Activated CD8-positive, alpha-beta memory T cell treated with anti-CD3 and anti-CD28 coated beads, Interleukin-2, amount 50 U/mL, for 24 hours (primary cell): ENCODE measurements around the gene PAGE1.
"Not testable (repeated sequence)": the region's sequence is repeated elsewhere in the genome, so short reads cannot be mapped to it uniquely, and the experiment has no call there.

Experiments used
- DNase-seq: peaks from one replicate; pipeline ENCODE4 v3.0.0-alpha.2; 2020; ENCODE audit errors: extremely low read depth

Gene PAGE1

GRCh38 chrX:49695276-49696180 lies at the start of gene PAGE1:
PAGE1 (minus strand) TSS chrX:49695984; CDS start chrX:49694770, 1,214 bp downstream.
- DNase-seq, result no peak

GRCh38 chrX:49741501-49741900 lies 45.7 kb upstream of the PAGE1 start:
- DNase-seq, result not testable (repeated sequence)

DNA sequence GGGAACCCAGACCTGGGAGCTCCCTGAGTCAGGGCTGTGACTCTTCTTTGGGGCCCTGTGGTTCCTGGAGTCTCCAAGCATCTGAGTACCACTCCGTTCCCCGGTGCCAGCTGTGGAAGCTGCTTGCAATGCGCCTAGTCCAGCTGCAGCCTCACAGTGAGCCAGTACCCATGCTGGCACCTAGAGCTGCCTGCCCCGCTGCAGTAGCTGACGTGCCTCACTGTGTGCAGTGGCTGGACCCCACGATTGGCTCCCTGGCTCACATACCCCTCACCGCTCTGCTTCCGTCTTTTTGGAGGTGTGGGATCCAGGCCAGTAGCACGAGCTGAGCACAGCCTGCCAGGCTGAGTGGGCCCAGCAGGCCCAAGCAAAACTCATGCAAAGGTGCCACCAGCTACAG lies 32.1 kb upstream of the PAGE1 start:
- no peak for DNase-seq

DNA sequence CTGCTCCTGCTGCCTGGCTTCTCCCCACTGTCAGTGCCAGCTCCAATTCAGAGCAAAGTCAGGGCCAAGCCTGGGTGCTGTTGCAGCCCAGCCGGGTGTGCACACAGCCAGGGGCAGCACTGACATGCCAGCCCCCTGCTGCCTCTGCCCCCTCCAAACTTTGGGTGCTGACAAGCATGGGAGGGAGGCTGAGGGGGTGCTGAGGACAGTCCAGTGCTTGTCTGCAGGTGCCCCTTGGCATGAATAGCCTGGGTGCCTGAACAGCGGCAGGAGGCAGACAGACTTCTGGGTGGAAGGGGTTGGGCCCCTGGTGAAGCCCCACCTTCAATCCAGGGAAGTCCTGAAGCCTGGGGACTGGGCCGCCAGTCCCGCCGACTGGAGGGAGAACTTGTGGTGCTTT lies 31.2 kb upstream of the PAGE1 start:
- DNase-seq, result no peak

- no peak for DNase-seq
Observed at GRCh38 chrX:49725923-49726904, 30.4 kb upstream of the PAGE1 start.

DNA sequence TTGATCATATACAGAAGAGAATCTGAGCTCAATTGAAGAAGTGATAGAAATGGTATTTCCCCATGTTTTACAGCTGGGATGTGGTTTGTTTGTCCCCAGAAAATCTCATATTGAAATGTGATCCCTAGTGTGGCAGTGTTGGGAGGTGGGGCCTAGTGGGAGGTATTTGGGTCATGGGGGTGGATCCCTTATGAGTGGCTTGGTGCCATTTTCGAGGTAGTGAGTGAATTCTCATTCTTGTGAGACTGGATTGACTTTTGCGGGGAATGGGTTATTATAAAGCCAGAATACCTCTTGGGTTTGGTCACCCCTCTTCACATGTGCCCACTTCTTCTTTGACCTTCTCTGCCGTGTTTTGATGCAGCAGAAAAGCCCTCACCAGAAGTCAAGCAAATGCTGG lies 29.6 kb upstream of the PAGE1 start:
- DNase-seq, result no peak

- not testable (repeated sequence) for DNase-seq
Observed at GRCh38 chrX:49720106-49720505, 24.3 kb upstream of the PAGE1 start.

GRCh38 chrX:49712577-49712976 lies 16.8 kb upstream of the PAGE1 start:
- DNase-seq, result no peak

DNA sequence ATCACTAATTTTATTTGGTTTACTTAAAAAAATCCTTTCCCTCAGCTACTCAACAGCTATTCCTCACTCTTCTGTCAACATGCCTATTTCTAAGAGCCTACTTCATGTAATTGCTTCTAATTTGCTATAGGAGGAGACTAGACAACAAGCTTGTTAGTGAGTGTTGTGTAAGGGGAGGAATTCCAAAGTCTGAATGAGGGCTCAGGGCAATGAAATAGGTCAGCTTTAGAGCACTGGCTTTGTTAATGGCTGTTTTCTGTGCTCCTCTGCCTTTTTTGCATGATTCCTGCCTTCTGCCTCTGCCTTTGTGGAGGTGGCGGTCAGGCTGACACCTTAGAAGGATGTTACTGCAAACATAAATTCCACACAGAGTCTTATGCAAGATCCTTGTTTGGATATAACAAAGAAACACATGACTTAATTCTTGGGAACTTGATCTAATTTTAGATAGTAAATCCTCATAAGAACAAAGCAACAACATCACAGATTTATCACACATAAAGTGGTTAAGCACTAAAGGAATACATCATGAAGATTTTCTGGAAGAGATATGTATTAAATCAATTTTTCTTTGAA lies 15.0 kb upstream of the PAGE1 start:
- DNase-seq, result no peak

DNA sequence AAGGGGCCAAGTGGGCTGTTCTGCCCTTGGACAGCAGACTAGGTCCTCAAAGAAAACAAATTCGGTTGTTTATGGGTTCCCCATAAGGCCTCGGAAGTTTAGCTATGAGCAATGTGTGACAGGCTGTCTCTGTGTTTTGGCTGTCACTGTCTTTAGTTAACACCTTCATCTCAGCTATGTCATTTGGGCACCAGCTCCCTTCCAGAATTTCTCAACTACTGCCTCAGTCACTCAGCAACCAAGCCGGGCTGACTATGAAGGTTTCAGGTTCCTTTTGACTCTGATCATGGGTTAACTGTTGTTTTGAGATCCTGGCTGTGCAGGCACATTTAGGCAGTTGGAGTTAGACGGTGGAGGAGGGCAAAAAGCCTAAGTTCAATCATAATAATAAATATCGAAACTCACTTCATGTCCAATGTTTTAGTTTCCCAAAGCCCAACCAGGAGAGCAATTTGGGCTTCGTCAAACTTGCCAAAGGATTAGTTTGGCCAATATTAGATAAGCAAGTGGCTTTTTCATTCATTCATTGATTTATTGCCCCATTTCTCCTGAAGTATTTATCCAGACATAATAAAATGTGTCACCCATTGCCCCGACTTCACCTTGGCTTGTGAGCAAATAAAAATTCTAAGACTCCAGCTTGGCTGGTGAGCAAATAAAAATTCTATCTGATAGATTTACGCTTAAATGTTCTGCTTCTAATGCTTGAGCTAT lies 9.1 kb upstream of the PAGE1 start:
- no peak for DNase-seq

DNA sequence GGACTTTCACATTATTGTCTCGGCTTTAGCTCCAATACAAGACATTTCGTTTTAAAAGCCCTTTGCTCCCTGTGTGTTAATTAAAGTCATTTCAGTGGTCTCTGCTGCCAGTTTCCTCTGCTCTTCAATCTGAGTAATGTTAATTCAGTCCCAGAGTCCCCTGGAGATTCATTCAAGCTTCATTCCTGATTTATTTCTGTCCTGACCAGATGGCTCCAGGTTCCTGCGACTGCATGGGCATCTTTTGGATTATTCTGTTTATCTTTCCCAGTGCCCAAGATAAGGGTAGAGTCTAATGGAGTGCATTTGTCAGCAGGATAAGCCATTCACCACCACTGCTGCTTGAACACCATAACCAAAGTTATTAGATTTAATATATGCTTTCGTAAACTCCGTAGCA lies 6.1 kb upstream of the PAGE1 start:
- no peak for DNase-seq

DNA sequence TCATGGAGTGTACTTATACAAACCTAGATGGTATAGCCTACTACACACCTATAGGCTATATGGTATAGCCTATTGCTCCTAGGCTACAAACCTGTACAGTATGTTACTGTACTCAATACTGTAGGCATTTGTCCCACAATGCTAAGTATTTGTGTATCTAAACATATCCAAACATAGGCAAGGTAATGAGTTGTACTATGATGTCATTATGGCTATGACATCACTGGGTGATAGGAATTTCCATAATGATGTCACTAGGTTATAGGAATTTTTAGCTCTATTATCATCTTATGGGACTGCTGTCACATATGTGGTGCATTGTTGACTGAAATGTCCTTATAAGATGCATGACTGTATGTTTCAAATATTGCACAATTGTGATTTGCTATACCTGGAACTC lies 5.5 kb upstream of the PAGE1 start:
- no peak for DNase-seq

- DNase-seq, result no peak
Observed at GRCh38 chrX:49675075-49675719, 20.6 kb downstream of the PAGE1 start.

- DNase-seq, result no peak
Observed at GRCh38 chrX:49673394-49673793, 22.4 kb downstream of the PAGE1 start.

DNA sequence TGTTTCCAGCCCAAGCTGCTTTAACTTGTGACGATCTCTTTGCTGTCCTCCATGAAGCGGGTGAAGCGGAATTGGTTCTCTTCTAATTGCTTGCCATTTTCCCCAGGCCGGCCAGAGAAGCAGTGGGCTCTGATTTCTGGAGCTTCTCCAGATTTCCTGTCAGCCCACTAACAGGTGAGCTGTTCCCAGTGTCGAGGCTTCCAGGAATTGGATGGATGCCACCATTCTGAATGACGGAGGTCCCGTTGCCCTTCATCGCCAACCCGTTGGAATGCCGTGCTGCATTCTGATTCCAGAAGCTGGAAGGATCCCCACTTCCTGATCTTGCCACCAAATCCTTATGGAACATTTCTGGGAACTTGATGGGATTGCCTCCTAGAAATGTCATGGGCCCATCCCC lies 31.0 kb downstream of the PAGE1 start:
- no peak for DNase-seq

GRCh38 chrX:49661881-49662280 lies 33.9 kb downstream of the PAGE1 start:
- no peak for DNase-seq

DNA sequence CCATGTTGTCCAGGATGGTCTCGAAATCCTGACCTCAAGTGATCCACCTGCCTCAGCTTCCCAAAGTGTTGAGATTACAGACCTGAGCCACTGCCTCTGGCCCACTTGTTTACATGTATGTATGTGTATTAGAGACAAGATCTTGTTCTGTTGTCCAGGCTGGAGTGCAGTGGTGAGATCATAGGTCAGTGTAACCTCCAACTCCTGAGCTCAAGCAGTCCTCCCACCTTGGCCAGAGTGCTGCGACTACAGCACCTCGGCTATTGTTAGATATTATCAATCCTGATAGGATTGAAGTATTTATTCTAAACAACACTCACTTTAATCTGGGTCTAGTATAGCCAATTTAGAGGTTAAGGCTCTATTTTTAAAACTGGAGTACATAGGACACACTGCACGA lies 36.0 kb downstream of the PAGE1 start:
- DNase-seq, result no peak

- no peak for DNase-seq
Observed at GRCh38 chrX:49656533-49656932, 39.3 kb downstream of the PAGE1 start.

DNA sequence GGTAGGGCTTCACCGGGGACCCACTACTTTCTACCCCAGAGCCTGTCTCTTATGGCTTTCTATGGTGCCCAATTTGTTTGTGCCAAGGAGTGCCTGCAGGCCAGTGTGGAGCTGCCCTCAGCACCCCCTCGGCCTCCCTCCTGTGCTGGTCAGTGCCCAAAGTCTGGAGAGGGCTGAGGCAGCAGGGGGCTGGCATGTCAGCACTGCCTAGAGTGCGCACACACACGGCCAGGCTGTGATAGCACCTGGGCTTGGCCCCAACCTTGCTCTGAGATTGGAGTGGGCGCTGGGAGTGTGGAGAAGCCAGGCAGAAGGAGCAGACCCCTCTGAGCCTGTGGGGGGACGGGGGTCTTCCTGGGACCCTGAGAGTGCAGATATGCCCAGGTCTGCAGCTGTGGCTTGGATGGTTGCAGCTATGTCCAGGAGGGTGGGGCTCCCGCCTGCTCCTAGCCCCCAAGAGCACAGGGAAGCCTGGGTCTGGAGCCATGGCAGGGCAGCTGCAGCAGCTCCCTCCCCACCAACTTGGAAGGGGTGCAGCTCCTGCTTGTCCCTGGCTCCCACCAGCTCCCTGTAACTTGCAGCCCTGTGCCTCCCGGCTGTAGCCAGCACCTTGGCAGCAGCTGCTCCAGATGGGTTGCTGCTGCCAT lies 50.7 kb downstream of the PAGE1 start:
- DNase-seq, result no peak
